PC-3 (cell line): ENCODE results near the gene RBMS3.

Source experiments
- CTCF ChIP-seq: fragments of 300-600 bp; sonication (generic); conservative IDR thresholded peaks from 2 replicates; pipeline ENCODE4 v1.5.1; 2017; ENCODE audit warnings: antibody characterized with exemption, low read depth, mild to moderate bottlenecking, low read length
- EZH2 ChIP-seq: fragments of 300-600 bp; sonication (generic); IDR thresholded peaks from one replicate; pipeline ENCODE4 v1.6.1; 2017; ENCODE audit warnings: antibody characterized with exemption, mild to moderate bottlenecking, low read length; ENCODE audit not compliant: unreplicated experiment

GRCh38 chr3:29942297-29942696 is 661.4 kb downstream of the RBMS3 start:
- no peak for TF ChIP-seq CTCF
- TF ChIP-seq EZH2, result no peak
